NAMALWA (cell line): ENCODE data around the gene S1PR5.
"Not testable (repeated sequence)": the region's sequence is repeated elsewhere in the genome, so short reads cannot be mapped to it uniquely, and the experiment has no call there.

Experiments used
- DNase-seq: peaks from one replicate; pipeline ENCODE4 v3.0.0-alpha.2; 2015; ENCODE audit warnings: low spot score

S1PR5 gene, protein sequence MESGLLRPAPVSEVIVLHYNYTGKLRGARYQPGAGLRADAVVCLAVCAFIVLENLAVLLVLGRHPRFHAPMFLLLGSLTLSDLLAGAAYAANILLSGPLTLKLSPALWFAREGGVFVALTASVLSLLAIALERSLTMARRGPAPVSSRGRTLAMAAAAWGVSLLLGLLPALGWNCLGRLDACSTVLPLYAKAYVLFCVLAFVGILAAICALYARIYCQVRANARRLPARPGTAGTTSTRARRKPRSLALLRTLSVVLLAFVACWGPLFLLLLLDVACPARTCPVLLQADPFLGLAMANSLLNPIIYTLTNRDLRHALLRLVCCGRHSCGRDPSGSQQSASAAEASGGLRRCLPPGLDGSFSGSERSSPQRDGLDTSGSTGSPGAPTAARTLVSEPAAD

DNA sequence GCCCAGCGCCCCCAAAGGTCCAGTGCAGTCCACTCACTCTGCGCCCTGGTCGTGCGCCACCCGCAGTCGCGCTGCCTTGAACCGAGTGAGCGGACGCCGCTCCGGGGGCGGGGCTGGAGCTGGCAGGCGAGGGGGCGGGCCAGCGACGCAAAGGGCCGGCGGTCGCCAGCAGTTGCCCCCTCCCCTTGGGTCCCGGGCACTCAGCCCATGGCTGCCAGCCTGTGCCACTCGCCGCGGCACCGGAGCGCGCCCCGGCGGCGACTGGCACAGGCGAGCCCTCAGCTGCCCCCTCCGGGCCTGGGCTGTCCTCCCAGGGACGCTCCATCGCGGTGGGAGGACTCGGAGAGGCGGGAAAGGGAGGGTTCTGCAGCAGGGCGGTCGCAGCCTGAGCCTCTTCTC, at the start of gene S1PR5:
TSS of gene S1PR5 (minus strand) at position 87 of the 399 bp plus-strand sequence. CDS start 2,436 bp downstream, outside the sequence.
- no peak for DNase-seq

DNA sequence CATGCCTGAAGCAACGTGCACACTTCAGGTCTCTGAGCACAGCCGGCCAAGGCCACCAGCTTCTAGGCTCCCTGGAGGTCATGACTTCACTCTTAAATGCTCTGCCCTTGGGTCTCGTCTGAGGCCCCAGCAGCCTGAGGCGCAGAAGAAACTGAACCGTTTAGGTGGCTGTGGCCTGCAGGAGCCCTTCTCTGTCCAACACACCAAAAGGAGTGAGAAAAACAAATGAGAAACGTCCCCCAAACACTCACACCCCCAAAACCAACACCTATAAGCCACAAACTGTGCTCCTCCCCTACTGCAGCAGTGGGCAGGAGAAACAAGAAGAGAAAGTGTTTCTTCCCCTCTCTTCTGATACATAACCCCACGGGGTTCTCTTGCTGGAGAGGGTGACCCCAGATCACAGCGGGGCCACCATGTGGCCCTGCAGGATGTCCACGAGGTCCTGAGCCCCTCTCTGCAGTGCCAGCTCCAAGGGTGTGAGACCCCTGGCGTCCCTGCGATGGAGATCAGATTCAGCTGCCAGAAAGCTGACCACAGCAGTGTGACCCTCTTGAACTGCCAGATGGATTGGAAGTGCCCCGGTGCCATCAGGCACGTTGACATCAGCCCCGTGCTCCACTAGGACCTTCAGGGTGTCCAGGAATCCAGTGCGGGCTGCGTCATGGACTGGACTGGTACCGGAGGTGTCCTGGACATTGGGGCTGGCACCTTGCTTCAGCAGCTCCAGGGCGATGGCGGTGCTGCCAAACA, 49.6 kb upstream of the S1PR5 start:
- DNase-seq = peak; percentile 82

DNA sequence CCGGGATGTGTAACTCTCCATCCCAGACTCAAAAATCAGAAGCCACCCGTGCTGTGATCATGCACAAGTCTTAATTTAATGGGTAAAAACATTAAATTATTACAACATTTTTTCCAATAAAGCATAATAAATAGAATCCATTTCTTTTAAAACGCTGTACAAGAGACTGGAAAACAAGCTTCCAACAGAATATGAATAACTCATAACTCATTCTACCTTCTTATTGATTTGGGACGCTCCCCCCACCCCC, 49.1 kb upstream of the S1PR5 start:
- DNase-seq = no peak

DNA sequence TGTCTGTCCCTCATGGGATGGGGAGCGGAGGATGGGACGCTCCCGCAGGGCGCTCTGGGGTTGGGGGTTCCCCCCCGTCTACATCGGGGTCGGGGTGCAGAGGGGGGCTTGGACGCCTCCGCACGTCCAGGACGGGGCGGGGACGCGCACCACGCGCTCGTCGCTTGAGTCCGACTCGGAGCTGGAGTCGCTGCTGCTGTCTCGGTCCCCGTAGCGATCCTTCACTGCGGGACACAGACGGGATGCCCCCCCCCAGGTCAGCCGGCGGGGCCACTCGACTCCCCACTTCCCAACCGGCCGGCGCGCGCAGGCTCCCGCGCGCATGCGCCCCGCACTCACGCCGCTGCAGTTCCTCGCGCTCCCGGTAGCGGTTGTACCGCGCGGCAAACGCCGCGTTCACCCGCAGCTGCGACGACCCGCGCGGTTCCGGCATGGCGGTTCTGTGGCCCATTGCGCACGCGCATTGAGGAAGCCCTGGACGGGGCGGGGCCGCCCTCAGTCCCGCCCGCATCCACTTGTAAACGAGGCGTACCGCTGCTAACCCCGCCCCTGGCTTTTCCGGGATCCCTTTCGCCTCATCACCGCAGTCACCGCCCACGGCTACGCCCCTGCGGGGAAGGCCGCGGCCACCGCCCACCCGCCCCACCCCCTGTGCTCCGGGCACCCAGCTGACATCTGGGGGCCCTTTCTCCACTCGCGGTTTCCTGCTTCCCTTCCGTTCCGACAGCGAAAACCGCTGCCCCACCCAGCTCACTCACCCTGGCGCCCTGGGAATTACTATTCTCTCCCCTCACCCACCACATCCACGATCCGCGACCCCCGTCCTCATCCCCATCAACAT, 48.5 kb upstream of the S1PR5 start, which contains the start of gene KRI1:
TSS of gene KRI1 (minus strand) at position 444 of the 841 bp plus-strand sequence. CDS start at position 433, 11 bp downstream.
- peak; percentile 99 for DNase-seq

DNA sequence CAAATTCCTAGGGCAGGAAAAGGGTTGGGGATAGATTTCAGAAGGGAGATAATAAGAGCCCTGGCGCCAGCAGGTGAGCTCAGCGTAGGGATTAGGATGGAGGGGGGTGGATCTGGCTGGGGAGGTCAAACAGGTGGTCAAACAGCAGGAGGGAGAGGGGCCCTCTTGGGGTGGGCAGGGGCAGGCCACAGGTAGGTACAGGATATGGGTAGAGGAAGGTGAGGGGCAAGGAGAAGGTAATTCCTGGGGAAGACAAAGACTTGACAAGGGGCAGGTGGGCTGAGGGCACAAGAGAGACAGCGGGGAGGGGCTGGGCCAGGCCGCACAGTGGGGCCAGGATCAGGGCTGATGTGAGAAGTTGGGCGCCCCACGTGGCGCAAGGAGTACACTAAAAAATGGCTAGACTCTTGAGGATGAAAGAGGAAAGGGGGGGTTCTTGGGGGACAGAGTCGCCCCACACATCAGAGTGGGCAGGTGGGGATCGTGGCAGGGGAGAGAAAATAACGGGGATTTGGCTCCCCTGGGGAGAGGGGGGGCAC, 47.9 kb upstream of the S1PR5 start:
- peak; percentile 86 for DNase-seq

DNA sequence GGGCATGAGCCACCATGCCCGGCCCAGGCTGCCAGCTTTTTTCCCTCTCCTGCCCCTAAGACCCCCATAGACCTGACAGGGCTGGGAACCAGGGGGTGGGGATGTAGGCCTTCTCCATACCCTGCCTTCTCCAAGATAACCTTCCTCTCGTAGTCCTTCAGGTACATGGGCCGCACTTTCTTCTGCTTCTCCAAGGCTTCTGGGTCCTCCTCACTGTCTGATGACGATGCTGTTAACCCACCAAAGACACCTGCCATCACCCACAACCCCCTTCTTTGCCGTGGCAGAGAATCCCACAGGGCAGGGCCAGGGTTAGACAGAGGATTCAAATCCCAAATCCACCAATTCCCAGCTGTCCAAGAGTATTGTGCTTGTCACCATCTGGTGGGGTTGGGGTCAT, 45.4 kb upstream of the S1PR5 start:
- DNase-seq = no peak

DNA sequence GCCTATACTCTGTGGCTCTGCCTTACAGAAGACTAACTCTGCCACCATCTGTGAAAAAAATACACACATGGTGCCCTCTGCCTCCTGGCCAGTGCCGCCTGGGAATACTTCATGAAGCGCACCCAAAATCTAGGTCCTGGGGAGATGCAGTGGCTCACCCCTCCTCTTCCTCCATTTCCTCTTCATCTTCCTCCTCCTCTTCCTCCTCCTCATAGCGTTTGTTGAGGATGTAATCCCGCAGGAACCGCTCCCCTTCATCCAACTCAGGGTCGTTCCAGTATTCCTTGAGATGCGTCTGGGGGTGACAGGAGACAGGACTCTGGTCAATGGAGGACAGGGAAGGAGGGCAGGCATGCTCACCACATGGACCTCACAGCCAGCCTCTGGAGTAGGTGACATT, 42.9 kb upstream of the S1PR5 start:
- no peak for DNase-seq

DNA sequence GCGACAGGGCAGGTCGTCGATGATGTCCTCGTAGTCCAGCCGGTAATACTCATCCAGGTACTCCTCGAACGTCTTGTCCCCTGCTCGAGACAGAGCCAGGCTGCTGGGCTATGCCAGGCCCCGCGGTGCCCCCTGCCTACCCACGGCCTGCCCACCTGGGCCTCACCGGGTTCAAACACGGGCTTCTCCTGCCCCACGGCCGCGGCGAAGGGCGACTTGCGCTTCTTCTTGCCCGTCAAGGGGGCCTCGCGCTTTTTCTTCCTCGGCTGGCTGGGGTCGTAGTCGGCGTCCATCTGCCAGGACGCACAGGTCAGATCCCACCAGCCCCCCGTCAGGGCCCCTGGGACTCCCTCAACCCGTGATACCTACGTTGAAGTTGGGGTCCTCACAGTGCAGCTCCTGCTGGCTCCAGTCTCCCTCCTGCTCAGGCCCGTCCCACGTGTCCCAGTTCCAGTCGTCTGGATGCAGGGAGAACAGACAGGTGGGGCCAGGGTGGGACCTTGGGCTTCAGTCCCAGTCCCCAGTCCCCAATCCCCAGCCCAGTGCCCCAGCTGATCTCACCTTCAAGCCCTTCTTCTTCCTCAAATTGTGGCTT, 40.5 kb upstream of the S1PR5 start:
- no peak for DNase-seq

DNA sequence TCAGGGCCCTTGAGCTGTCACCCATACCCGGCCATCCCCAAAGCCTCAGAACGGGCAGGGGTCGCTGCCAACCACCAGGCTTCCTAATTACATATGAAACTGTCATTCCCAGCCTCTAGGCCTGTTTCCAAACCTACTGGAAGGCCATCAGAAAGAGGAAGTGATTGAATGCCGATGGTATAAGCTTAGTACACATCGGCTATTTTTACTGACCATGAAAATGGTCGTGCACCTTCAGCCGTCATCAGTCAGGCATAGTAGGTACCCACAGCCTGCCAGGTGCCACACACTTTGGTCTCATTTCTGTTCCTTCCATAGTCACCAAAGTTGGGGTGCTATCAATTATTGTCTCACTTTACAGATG, 38.3 kb upstream of the S1PR5 start:
- DNase-seq = no peak

DNA sequence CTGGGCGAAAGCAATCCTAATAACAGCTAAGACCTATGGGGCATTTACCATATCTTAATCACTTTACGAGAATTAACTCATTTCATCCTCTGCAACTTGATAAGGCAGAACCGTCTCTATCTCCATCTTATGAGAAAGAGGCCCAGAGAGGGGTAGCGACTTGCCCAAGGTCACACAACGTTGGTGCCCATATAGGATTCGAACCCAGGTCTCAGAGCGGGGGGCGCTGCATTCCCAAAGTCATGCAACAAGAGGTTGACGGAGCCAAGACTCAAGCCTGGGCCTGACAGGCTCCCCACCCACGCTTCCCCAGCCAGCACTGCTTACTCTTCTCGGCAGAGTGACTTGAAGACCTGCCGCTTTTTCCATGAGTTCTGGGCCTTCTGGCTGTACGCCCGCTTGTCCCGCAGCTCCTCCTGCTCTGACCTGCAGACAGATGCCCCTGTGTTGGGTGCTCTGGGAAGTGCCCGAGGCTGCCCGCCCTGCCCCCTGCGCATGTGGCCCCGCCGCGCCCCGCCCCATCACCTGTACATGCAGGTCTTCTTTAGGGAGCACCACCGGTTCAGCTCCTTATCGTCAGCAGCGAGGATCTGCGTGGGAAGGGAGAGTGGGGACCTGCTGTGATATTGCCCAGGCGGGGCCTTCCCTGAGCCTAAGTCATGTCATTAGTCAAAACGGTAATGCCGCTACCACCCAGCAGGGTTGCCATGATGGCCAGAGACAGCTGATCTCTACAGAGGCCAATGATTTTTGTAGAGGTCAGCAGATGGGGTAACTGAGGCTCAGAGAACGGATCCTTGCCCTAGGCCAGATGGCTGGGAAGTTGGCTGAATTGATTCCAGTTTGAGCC, 37.7 kb upstream of the S1PR5 start:
- DNase-seq = no peak

DNA sequence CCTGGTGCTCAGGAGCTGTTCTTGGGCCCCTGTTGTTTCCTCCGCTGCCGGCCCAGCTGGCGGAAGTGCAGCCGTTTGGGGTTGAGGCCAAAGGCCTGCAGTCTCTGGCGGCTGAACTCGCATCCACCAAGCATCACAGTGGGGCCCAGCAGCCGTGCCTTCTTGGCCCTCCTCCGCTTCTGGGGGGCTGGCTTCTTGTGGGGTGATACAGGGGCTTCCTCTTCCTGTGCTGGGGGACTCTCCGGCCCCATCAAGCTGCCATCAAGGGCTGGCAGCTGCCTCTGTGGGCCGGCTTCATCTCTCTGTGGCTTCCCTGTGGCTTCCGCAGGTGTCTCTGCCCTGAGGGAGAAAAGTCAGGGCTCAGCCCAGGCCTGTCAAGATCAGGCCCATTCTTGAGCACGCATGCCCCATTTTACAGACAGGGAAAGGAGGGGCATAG, 36.7 kb upstream of the S1PR5 start:
- DNase-seq = peak; percentile 93

DNA sequence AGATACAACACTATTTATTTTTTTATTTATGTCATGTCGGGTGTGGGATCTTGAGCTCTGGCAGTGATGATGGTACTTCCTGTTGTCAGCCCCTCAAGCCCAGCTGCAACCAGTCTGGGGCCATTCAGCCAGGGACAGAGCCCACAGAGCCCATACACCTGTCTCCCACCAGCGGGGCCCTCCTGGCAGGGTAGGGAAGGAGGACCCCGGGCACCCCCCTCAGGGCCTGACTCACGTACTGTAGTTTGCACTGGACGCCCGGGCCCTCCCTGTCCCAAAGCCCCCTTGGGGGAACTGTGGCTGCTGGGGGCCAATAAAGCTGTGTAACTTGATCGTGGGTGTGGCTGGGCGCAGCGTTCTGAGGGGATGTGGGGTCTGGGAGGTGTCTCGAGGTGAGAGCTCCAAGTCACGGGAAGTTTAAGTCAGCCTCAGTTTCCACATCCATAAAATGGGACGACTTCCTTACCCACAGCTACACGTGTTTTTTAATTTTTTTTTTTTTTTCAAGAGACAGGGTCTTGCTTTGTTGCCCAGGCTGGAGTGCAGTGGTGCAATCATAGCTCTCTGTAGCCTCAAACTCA, 35.9 kb upstream of the S1PR5 start:
- DNase-seq = peak; percentile 79

DNA sequence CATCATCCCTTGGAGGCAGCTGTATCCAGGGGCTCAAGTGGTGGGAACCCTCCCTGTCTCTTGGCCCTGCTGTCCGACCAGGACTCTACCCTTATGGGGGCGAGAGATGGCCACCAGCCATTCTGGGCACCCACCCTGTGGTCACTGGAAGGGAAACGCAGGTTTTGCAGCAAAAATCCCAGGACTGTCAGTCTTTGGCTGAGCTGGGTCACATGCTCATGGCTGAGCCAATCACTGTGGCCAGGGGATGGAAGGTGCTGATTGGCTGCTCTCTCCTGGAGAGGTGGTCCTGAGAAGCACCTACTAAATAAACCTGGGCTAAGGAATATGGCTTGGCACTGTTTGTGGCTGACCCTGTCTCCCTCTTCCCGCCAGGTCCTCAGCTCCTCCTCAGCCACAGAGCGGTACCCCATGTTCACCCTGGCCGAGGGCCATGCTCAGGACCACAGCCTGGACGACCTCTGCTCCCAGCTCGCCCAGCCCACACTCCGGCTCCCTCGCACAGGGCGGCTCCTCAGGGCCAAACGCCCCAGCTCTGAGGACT, 35.3 kb upstream of the S1PR5 start:
- peak; percentile 69 for DNase-seq

DNA sequence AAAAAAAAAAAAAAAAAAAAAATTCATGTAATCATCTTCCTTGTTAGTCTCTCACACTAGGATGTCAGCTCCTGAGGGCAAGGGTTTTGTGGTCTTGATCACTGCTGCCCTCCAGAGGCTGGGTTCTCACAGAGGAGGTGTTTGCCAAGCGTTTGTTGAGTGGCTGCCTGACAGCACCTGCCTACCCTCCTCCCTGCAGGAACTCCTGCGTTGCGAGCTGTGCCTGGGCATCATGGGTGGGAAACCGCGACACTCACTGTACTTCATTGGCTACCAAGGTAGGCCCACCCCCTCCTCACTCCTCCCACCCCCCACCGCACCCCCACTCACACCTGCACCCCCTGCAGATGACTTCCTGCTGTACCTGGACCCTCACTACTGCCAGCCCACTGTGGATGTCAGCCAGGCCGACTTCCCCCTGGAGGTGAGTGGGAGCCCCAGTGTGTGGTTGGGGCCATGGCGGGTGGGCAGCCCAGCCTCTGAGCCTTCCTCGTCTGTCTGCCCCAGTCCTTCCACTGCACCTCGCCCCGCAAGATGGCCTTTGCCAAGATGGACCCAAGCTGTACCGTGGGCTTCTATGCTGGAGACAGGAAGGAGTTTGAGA, 34.6 kb upstream of the S1PR5 start:
- peak; percentile 78 for DNase-seq

DNA sequence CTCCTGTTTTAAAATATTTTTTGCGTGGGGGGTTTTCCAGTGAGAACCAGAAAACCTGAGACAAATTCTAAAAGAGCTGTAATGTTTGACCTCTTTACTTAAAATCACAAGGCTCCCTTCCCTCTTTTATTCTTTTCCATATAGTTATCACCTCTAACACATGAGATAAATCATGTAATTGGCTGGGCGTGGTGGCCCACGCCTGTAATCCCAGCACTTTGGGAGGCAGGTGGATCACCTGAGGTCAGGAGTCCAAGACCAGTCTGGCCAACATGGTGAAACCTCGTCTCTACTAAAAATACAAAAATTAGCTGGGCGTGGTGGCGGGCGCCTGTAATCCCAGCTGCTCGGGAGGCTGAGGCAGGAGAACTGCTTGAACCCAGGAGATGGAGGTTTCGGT, 33.8 kb upstream of the S1PR5 start:
- DNase-seq = not testable (repeated sequence)

DNA sequence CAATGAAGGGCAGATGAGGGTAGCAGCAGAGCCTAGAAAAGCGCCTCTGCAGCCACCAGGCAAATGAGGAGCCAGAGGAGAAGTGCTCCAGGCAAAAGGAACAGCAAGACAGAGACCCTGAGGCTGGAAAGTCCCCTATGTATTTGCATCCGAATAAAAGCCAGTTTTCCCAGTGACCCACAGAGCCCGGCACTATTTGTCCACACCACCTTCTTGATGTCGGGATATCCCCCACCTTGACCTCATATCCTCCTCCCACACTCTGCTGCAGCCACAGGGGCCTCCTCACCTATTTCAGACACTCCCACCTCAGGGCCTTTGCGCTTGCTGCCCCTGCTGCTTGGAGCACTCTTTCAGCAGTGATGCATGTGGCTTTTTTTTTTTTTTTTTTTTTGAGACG, 33.1 kb upstream of the S1PR5 start:
- no peak for DNase-seq

DNA sequence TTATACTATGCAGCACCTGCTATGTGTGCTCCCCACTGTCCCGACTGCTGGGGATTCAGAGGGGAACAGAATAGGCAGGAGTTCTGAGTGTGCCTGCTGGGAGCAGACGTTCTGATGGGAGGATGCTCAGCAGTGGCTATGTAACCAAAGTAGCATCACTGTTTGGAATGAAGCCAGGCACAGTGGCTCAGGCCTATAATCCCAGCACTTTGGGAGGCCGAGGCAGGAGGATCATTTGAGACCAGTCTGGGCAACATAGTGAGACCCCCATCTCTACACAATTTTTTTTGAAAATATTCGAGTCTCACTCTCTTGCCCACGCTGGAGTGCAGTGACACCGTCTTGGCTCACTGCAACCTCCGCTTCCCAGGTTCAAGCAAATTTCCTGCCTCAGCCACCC, 32.5 kb upstream of the S1PR5 start:
- DNase-seq = no peak

DNA sequence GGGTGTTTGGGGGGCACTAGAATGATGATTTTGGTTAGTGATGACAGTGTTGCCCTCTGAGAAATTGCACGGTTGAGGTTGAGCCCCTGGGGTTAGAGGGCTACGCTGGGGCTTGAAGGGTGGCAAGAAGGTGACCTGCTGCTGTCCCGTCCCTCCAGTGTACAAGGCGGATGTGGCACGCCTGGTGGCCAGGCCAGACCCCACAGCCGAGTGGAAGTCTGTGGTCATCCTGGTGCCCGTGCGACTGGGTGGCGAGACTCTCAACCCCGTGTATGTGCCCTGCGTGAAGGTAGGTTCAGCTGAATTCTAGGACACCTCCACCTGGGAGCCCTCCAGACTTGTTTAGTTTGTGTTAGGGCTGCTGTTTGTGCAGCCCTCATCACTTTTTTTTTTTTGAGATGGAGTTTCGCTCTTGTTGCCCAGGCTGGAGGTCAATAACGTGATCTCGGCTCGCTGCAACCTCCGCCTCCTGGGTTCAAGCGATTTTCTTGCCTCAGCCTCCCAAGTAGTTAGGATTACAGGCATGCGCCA, 31.6 kb upstream of the S1PR5 start:
- DNase-seq = no peak

DNA sequence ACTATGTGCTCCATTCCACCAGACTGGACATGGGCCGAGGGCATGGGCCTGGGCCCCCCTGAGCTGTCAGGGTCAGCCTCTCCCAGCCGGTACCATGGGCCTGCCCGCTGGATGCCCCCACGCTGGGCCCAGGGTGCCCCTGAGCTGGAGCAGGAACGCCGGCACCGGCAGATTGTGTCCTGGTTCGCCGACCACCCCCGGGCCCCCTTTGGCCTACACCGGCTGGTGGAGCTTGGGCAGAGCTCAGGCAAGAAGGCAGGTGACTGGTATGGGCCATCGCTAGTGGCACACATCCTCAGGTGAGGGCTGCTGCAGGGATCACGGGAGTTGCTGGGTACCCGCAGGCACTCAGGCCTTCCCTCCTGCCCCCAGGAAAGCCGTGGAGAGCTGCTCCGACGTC, 29.6 kb upstream of the S1PR5 start:
- no peak for DNase-seq
